ENCODE data around the gene SMIM45.

Gene SMIM45

DNA sequence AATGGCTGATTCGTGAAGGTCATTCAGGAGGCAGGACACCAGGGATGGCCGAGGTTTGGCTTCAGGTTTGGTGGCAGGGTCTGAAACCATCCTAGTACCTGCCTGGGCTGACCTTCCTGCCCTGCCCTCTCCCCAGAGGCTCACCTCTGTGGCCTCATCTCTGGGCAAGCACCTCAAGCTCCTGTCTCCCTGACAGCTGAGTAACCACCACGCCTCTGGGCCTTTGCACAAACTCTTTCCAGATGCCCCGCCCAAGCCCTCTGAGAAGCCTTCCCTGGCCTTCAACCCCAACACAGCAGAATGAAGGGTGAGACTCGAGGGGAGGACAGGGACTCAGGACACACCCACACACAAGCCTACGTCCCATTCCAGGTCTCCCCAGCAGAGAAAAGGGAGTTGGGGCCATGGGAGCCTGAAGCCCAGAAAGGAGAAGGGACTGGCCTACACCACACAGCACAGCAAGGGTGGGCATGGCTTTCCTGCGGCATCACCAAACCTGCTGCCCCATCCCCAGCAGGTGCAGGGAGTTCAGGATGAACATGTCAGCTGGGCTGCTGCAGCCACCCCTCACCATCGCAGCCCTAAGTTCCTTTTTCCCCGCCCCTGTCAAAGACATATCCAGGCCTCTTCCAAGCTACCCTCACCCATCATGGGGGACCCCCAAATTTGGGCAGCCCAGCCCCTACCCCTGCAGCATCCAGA lies 39.5 kb upstream of the SMIM45 start:
- Mint-ChIP-seq H3K27ac (peak overlapping the region; percentile 89), H3K9me3 (no peaks in the 10 kb centered on the region), H3K4me3 (peak overlapping the region; percentile 83 to 84), H3K36me3 (peaks cover 34 to 55% of the 10 kb centered on the region in 2 donors), H3K27me3 (peaks cover 15 to 19% of the 10 kb centered on the region in 2 donors), H3K4me1 (peaks cover 60 to 79% of the 10 kb centered on the region in 2 donors)
- no peak for DNase-seq
- no peak for ATAC-seq (replicated peaks)

DNA sequence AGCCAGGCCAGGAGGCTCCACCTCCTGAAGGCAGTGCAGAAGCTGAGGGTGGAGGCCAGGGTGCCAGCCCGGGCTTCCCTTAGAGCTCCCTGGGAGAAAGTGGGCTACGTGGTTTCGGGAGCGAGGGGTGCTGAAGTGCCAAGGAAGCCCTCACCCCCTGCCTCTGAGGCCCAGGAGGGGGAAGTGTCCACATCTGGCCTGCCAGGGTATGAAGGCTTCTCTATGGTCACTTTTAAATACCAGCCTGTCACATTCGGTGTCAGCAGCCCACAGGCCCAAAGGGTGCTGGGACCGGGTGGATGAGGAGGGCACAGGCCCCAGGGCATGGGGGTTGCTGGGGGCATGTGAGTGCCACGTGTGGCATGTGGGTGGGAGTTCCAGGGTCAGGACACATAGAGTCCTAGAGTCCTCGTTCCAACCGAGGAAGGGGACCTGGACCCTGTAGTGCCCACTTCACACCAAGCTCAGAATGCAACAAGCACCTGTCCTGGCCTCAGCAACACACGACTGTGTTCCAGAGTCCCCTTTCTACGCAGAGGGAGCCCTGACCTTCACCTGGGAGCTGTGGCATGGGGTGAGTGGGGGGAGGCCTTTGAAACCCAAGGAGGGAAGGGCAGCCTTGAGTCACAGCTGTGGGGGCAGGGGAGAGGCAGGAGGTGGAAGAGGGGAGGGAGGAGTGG lies 38.8 kb upstream of the SMIM45 start:
- no peak for DNase-seq
- H3K36me3 Mint-ChIP-seq = peaks cover 37 to 54% of the 10 kb centered on the region in 2 donors
- peak overlapping the region; percentile 89 for H3K27ac Mint-ChIP-seq
- H3K9me3 Mint-ChIP-seq = no peaks in the 10 kb centered on the region
- peaks cover 15 to 19% of the 10 kb centered on the region in 2 donors for H3K27me3 Mint-ChIP-seq
- peak overlapping the region; percentile 83 to 84 for H3K4me3 Mint-ChIP-seq
- H3K4me1 Mint-ChIP-seq = peaks cover 61 to 79% of the 10 kb centered on the region in 2 donors
- no peak for ATAC-seq (replicated peaks)

DNA sequence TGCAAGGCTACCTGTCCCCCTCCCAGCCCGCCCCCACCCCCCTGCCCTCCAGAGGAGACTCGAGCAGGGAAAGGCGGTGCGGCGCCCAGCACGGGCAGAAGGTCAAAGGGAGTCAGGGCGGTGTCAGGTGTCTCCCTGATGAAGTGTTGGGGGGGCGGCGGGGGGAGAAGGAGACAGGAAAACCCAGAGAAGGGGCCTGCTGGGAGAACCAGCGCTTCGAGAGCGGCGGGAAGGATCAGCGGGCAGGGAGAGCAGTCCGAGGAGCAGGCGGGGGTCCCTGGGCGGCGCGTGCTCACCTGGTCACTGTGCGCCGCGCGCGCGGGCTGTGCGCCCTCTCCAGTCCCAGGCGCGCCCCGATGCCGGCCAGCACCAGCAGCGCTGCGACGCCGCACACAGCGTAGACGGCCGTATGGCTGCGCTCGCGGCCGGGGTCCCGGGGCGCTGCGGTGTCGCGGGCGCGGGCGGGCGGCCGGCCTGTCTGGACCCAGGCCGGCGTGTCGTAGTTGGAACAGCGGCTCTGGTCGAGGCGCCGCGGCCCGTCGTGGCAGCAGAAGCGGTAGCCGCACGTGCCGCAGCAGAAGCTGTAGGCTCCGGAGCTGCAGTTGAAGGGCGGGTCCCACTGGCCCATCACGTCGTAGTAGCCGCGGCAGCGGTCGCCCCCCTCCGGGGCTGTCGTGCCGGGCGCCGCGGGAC lies 38.0 kb upstream of the SMIM45 start:
- no peak overlapping the region for H3K27ac Mint-ChIP-seq
- ATAC-seq (replicated peaks) = no peak

DNA sequence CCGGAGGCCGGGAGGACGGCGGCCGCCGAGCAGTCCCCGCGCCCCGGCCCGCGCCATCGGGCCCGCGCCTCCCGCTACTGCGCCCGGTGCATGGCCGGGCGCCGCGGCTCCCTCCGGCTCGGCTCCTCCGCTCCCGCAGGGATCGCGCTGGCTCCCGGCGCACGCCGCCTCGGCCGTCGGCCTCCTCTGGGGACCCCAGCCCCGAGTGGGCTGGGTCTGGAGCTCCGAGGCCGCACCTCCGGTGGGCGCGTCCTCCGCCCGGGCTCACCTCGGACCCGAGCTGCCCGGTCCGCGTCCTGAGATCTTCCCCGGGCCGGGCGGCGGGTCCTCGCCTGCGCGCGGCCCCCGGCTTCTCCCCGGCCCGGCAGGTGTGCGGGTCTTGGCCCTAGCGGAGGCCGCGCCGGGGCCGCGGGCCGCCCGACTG lies 37.3 kb upstream of the SMIM45 start:
- peak; percentile 0 for ATAC-seq (replicated peaks)
- no peak overlapping the region for H3K27ac Mint-ChIP-seq
- no peaks in the 10 kb centered on the region for H3K9me3 Mint-ChIP-seq
- peaks cover 15 to 19% of the 10 kb centered on the region in 2 donors for H3K27me3 Mint-ChIP-seq
- no peak overlapping the region for H3K4me3 Mint-ChIP-seq
- H3K36me3 Mint-ChIP-seq = peaks cover 33 to 46% of the 10 kb centered on the region in 2 donors
- peaks cover 57 to 79% of the 10 kb centered on the region in 2 donors for H3K4me1 Mint-ChIP-seq
- no peak for DNase-seq

More for the DNA sequence above, 38.0 kb upstream of the SMIM45 start:
- DNase-seq = no peak
- peaks cover 35 to 49% of the 10 kb centered on the region in 2 donors for H3K36me3 Mint-ChIP-seq
- H3K27me3 Mint-ChIP-seq = peaks cover 15 to 19% of the 10 kb centered on the region in 2 donors
- H3K4me3 Mint-ChIP-seq = peak overlapping the region; percentile 70 to 83
- no peaks in the 10 kb centered on the region for H3K9me3 Mint-ChIP-seq
- H3K4me1 Mint-ChIP-seq = peaks cover 59 to 79% of the 10 kb centered on the region in 2 donors

DNA sequence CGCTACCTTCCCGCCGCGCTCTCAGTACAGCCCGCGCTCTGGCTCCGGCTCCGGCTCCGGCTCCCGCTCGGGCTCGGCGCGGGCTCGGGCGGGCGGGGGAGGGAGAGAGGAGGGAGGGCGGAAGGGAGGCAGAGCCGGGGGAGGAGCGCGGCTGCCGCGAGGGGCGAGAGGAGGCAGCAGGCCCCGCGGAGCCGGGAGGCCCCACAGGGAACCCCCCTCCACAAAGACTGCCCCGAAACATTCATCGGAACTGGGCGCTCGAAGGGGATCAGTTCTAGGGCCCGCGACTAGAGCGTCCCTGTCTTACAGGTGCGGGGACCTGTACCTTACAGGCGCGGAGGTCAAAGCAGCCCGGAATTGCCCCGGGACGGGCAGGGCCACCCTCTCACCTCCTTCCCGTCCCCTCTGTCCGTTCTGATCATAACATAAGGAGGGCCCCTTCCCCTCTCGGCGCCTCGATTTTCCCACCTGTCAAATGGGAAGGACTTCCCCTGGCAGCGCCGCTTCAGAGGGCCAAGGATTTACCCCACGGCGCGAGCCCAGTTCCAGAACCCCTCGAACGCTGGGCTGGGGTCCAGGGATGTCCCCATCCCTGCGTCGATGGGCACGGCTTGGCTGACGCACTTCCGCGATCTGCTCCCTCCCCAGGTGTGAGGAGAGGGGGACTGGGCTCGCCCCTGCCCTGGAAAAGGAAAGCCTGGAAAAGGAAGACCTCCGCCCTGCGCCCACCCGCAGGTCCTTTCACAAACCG lies 36.7 kb upstream of the SMIM45 start, which contains the start of gene SHISA8:
Gene SHISA8 (minus strand): TSS at position 40 of the 751 bp plus-strand sequence. CDS start 407 bp downstream, outside the sequence.
- Mint-ChIP-seq H3K9me3 (no peaks in the 10 kb centered on the region), H3K27ac (peak within 1 kb of the TSS; percentile 95), H3K36me3 (peaks cover 32 to 46% of the 10 kb centered on the region in 2 donors), H3K4me3 (peak within 1 kb of the TSS; percentile 80 to 83), H3K4me1 (peaks cover 59 to 83% of the 10 kb centered on the region in 2 donors), H3K27me3 (peaks cover 15 to 19% of the 10 kb centered on the region in 2 donors)
- peak; percentile 25 to 34 for ATAC-seq (replicated peaks)
- DNase-seq = peak; percentile 60

DNA sequence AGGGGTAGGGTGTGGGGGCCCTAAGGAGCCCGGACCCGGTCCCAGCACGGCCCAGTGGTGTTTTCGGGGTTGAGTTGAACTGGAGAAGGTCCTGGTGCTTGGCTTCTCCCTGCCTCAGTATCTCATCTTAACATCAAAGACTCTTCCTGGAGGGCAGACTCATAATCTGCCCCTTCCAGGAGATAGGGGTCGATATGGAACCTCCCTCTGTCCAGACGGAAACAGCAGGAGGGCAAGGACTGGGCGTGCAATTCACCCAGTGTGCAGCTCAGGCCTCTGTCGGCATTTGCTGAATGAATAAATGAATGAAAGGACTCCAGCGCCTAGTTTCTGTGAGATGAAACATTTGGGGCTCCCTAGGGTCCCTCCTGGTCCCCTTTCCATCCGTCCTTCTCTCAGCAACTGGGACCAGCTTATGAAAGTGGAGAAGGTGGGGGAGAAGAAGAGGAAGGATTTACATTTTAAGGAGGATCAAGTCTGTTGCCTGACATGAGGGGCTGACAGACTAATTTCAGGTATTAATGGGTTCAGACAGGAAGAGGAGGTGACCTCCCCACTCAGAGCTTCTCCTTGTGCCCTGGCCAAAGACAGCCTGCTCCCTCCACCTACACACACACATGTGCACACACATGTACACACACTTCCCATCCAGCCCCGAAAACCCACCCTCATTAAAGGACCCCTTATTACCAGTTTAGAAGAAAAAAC lies 36.0 kb upstream of the SMIM45 start:
- peaks cover 15 to 19% of the 10 kb centered on the region in 2 donors for H3K27me3 Mint-ChIP-seq
- H3K36me3 Mint-ChIP-seq = peaks cover 39 to 53% of the 10 kb centered on the region in 2 donors
- ATAC-seq (replicated peaks) = no peak
- peaks cover 64 to 84% of the 10 kb centered on the region in 2 donors for H3K4me1 Mint-ChIP-seq
- peak overlapping the region; percentile 80 for H3K4me3 Mint-ChIP-seq
- H3K9me3 Mint-ChIP-seq = no peaks in the 10 kb centered on the region
- H3K27ac Mint-ChIP-seq = peak overlapping the region; percentile 95
- DNase-seq = no peak

DNA sequence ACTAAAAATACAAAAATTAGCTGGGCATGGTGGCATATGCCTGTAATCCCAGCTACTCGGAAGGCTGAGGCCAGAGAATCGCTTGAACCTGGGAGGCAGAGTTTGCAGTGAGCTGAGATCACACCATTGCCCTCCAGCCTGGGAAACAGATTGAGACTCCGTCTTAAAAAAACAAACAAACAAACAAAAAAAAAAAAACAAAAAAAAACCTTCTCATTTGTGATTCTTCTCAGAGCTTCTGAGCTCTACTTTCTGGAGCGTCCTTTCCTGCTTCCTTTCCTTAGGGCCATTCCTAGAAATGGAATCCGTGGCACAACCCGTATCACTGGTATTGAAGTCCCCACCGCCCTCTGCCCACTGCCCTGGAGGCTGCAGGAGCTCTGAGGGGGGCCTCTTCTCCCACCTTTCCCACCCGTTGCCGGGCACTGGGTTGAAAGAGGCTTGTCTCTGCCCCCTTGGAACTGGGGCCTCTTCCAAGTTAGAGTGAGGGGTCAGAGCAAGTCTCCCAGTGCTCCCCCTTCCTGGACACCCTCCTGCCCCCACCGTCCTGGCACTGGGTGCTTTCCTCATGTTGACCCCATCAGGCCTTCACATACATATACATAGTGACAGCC lies 35.1 kb upstream of the SMIM45 start:
- Mint-ChIP-seq H3K4me1 (peaks cover 65 to 84% of the 10 kb centered on the region in 2 donors), H3K9me3 (no peaks in the 10 kb centered on the region), H3K36me3 (peaks cover 42 to 55% of the 10 kb centered on the region in 2 donors), H3K27me3 (peaks cover 15 to 17% of the 10 kb centered on the region in 2 donors), H3K4me3 (peak overlapping the region; percentile 63 to 85), H3K27ac (peak overlapping the region; percentile 95)
- no peak for ATAC-seq (replicated peaks)
- DNase-seq = no peak

DNA sequence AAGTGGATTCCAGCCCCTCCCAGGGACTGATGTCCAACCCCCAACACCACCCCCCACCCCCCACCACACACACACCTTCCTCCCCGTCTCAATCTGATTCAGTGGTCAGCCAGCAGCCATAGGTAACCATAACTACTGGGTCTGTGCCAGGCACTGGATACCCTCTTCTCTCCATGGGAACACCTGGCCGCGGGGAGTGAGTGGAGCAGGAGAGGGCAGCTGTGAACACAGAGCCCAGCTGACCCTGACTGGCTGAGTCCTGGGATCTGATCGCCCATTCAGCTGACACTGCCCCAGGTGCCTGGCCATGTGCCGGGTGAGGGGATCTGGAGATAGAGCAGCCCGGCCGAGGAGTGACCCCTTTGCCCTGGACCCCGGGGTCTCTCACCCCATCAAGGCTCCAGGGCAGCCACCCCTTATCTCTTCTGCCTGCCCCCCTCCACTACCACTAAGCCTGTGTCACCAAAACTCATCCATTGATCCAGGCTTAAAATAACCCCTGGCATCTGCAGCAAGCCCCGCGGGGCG lies 34.5 kb upstream of the SMIM45 start:
- ATAC-seq (replicated peaks) = no peak
- Mint-ChIP-seq H3K4me1 (peaks cover 63 to 84% of the 10 kb centered on the region in 2 donors), H3K27me3 (peaks cover 11% of the 10 kb centered on the region in 2 donors)

DNA sequence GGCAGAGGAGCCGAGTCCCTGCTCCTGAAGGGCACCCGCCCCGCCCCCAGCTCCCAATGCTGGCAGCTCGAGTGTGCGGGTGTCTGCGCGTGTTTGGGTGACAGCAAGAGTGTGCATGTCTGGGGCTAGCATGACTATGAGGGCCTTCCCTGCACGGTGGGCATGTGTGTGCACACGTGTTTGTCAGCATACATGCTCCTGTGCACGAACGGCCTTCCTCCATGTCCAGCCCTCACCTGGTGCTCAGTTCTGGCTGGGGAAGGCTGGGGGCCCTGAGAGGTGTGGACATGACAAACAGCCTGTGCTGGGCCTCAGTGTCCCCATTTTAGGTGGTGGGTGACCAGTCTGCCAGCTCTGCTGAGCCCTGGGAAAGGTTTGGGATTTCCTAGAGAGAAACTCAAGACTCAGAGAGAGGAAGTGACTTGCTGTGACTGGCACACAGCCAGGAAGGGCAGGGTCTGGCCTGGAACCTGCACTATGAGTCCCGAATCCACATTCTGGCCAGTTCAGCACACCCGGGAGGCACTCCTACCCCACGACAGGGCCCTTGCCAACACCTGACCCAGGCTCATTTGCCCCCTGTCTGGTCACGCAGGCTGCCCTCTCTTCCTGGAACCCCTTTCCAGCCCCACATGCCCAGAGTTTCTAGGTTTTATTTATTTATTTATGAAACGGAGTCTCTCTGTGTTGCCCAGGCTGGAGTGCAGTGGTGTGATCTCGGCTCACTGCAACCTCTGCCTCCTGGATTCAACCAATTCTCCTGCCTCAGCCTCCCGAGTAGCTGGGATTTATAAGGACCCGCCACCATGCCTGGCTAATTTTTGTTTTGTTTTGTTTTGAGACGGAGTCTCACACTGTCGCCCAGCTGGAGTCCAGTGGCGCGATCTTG lies 33.8 kb upstream of the SMIM45 start:
- Mint-ChIP-seq H3K27ac (peak overlapping the region; percentile 95), H3K27me3 (peaks cover 4% of the 10 kb centered on the region in 2 donors), H3K9me3 (no peaks in the 10 kb centered on the region), H3K36me3 (peaks cover 38 to 53% of the 10 kb centered on the region in 2 donors), H3K4me1 (peaks cover 62 to 84% of the 10 kb centered on the region in 2 donors), H3K4me3 (peak overlapping the region; percentile 84 to 85)
- no peak for DNase-seq
- ATAC-seq (replicated peaks) = peak; percentile 2

More for the DNA sequence above, 34.5 kb upstream of the SMIM45 start:
- Mint-ChIP-seq H3K9me3 (no peaks in the 10 kb centered on the region), H3K36me3 (peaks cover 39 to 53% of the 10 kb centered on the region in 2 donors), H3K4me3 (peak overlapping the region; percentile 84 to 85), H3K27ac (peak overlapping the region; percentile 95)
- DNase-seq = no peak

DNA sequence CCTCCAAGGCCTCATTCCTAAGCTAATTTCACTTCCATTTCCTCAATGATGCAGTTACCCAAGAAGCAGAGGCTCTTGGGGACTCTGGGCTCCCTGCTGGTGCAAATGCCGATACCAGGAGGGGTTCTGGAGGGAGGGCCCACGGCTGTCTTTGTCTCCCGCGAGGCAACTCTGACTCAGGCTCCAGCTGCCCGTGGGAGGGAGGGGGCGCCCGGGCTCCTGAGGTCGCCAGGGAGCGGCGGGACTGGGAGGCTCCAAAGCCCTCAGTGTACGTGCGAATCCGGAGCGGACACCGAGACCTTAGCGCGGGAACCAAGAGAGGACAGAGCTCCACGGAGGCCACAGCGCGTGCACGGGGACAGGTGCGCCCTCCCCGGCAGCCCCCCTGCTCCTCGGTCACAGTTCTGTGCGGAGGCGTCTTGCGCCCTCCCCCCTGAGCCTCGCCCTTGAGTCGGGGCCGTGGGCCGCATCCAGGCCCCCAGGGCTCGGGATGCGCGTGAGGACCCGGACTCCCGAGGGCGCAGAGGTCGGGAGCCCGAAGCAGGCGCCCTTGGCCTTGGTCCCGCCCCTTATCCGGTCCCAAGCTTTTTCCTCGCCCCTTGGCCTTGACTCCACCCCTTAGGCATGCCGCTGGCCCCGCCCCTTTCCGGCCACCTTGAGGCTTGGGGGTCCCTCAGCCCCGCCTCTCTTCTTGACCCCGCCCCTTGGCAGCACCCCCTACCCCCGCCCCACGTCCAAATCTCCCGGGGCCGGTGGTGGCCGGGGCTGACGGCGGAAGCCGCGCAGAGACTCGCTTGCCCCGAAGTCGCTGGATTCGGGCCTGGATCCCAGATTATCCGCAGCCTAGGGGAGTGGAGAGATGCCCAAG lies 32.4 kb upstream of the SMIM45 start:
- DNase-seq = peak; percentile 87
- H3K27ac Mint-ChIP-seq = peak overlapping the region; percentile 95
- H3K4me3 Mint-ChIP-seq = peak overlapping the region; percentile 84 to 85
- H3K4me1 Mint-ChIP-seq = peaks cover 62 to 90% of the 10 kb centered on the region in 2 donors
- peak; percentile 33 to 44 for ATAC-seq (replicated peaks)
- H3K36me3 Mint-ChIP-seq = peaks cover 37 to 52% of the 10 kb centered on the region in 2 donors
- H3K9me3 Mint-ChIP-seq = no peaks in the 10 kb centered on the region
- no peaks in the 10 kb centered on the region for H3K27me3 Mint-ChIP-seq

DNA sequence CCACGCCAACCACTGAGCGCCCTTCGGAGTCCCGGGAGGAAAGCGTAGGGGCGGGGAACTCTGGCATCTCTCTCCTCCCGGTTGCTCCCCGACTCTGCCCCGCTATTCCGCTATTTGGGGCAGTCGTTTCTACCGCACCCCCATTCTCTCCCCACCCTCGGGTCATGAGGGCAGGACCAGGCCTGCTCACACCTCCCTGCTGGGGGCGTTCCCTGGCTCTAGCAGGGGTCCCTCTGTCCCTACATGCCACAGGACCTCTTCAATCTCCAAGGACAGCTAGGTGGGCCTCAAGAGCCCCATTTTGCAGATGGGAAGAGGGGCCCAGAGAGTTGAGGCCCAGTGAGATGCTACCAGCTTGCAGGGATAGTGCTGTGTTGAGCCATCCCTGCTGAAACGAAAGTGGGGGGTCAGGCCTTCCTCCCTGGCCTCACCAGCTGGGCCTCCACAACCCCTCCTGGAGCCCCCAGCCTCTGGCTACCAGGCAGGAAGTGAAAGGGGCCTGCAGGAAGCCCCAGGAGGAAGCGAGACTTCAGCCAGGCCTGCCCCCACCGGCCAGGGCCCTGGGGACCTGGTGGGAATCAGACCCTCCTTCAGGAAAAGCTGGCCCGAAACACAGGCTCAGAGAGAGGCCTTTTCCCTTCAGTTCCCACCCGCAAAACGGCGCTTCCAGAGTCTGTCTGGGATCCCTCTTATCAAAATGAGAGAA lies 31.5 kb upstream of the SMIM45 start:
- no peaks in the 10 kb centered on the region for H3K27me3 Mint-ChIP-seq
- peak overlapping the region; percentile 84 to 85 for H3K4me3 Mint-ChIP-seq
- no peaks in the 10 kb centered on the region for H3K9me3 Mint-ChIP-seq
- H3K27ac Mint-ChIP-seq = peak overlapping the region; percentile 95
- peaks cover 63 to 95% of the 10 kb centered on the region in 2 donors for H3K4me1 Mint-ChIP-seq
- ATAC-seq (replicated peaks) (peak; percentile 7 to 14), DNase-seq (peak; percentile 65)
- peaks cover 43 to 60% of the 10 kb centered on the region in 2 donors for H3K36me3 Mint-ChIP-seq

All from stimulated activated naive B cell treated with anti-CD40 and anti-IgM and Interleukin-4, amounts not matched to agents 10 μg/mL and 1 μg/mL and 100 μg/mL, for 72 hours (primary cell).